ENCODE data around the gene HAO1.

GRCh38 chr20:7902879-7903278 lies 37.4 kb downstream of the HAO1 start:
- TF ChIP-seq CTCF (conservative IDR thresholded peaks at IDR 0.05; ENCODE audit: low read depth, low read length) (no peak), MXI1 (IDR thresholded peaks at IDR 0.05; ENCODE audit: borderline replicate concordance, low read depth, low read length) (no peak), POLR2A (IDR thresholded peaks at IDR 0.05; ENCODE audit: low read depth, low read length) (no peak), NFE2L2 (IDR thresholded peaks at IDR 0.05; ENCODE audit: low read depth, low read length) (no peak), RAD21 (IDR thresholded peaks at IDR 0.05; ENCODE audit: low read length) (no peak), RCOR1 (IDR thresholded peaks at IDR 0.05; ENCODE audit: insufficient replicate concordance, low read length) (no peak)

All from IMR-90 (cell line).